Measurements from ENCODE around the gene SSPN.

DNA sequence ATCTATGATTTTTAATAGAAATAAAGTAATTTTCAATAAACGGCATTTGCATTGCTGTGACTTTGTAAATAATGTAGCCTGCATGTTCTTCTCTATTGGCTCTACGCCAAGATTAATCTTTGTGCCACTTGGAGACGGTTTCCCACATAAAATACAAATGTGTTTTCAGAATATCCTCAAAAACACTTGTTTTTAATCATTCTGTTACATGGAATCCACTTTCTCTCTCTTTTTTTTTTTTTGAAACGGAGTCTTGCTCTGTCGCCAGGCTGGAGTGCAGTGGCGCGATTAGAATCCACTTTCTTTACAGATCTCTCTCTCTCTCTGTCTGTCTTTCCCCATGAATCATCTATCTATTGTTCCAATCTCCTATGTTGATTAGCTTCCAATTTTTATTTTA lies 22.8 kb upstream of the SSPN start:
- no peak for TF ChIP-seq POLR2A (IDR thresholded peaks at IDR 0.05)
- TF ChIP-seq, protein P1, sequence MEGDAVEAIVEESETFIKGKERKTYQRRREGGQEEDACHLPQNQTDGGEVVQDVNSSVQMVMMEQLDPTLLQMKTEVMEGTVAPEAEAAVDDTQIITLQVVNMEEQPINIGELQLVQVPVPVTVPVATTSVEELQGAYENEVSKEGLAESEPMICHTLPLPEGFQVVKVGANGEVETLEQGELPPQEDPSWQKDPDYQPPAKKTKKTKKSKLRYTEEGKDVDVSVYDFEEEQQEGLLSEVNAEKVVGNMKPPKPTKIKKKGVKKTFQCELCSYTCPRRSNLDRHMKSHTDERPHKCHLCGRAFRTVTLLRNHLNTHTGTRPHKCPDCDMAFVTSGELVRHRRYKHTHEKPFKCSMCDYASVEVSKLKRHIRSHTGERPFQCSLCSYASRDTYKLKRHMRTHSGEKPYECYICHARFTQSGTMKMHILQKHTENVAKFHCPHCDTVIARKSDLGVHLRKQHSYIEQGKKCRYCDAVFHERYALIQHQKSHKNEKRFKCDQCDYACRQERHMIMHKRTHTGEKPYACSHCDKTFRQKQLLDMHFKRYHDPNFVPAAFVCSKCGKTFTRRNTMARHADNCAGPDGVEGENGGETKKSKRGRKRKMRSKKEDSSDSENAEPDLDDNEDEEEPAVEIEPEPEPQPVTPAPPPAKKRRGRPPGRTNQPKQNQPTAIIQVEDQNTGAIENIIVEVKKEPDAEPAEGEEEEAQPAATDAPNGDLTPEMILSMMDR (IDR thresholded peaks at IDR 0.05): no peak
